Neural cell (in vitro differentiated cells): ENCODE results near the gene DLG5. TPM values are rescaled to one million over a fixed set of nuclear protein-coding genes. Genes with fewer than 3 reads are reported as not detected.

ENCODE experiments used
- H2AFZ ChIP-seq: fragments of 200-600, 300-800 bp; sonication (generic), shearing (Covaris generic); 2 replicates; pipeline ENCODE4 v1.6.0; 2014; ENCODE audit warnings: low read depth, mild to moderate bottlenecking, antibody characterized with exemption, low read length, moderate library complexity
- H3F3A ChIP-seq: fragments of 200-600 bp; shearing (Covaris generic); 2 replicates; pipeline ENCODE4 v1.6.1; 2016; ENCODE audit warnings: mild to moderate bottlenecking, moderate library complexity, mixed read lengths, antibody characterized with exemption, low read length; ENCODE audit not compliant: insufficient read depth, poor library complexity, severe bottlenecking
- H3K27ac ChIP-seq: fragments of 200-600, 300-800 bp; sonication (generic), shearing (Covaris generic); 2 replicates; pipeline ENCODE4 v1.5.1; 2014; ENCODE audit warnings: mild to moderate bottlenecking, low read length, moderate library complexity
- H3K27me3 ChIP-seq: fragments of 300-800, 200-600 bp; sonication (generic), shearing (Covaris generic); 2 replicates; pipeline ENCODE4 v1.6.0; 2014; ENCODE audit warnings: mild to moderate bottlenecking, low read depth, low read length, moderate library complexity; ENCODE audit not compliant: insufficient read depth
- H3K36me3 ChIP-seq: fragments of 300-800, 200-600 bp; sonication (generic), shearing (Covaris generic); 2 replicates; pipeline ENCODE4 v1.5.1; 2014; ENCODE audit warnings: mild to moderate bottlenecking, antibody characterized with exemption, low read length, moderate library complexity; ENCODE audit not compliant: insufficient read depth
- H3K4me2 ChIP-seq: fragments of 300-800, 200-600 bp; sonication (generic), shearing (Covaris generic); 2 replicates; pipeline ENCODE4 v1.6.0; 2014; ENCODE audit warnings: mild to moderate bottlenecking, low read length
- H3K4me3 ChIP-seq: fragments of 300-800, 200-600 bp; sonication (generic), shearing (Covaris generic); 2 replicates; pipeline ENCODE4 v1.5.1; 2014; ENCODE audit warnings: mild to moderate bottlenecking, low read length, moderate library complexity
- H3K79me2 ChIP-seq: fragments of 200-600 bp; shearing (Covaris generic); replicated peaks from 2 replicates; pipeline ENCODE4 v1.6.0; 2014; ENCODE audit warnings: mild to moderate bottlenecking, low read length, moderate library complexity; ENCODE audit not compliant: insufficient read depth
- H3K9ac ChIP-seq: fragments of 300-800, 200-600 bp; sonication (generic), shearing (Covaris generic); 2 replicates; pipeline ENCODE4 v1.6.1; 2016; ENCODE audit warnings: mild to moderate bottlenecking, low read length, mixed read lengths
- H3K9me2 ChIP-seq: fragments of 200-600 bp; shearing (Covaris generic); 2 replicates; pipeline ENCODE4 v1.6.1; 2016; ENCODE audit warnings: mild to moderate bottlenecking, low read length, mixed read lengths; ENCODE audit not compliant: insufficient read depth
- H3K9me3 ChIP-seq: fragments of 200-600, 300-800 bp; sonication (generic), shearing (Covaris generic); 2 replicates; pipeline ENCODE4 v1.6.1; 2016; ENCODE audit warnings: mild to moderate bottlenecking, mixed run types, low read length, moderate library complexity, mixed read lengths
- H4K20me1 ChIP-seq: fragments of 200-600 bp; shearing (Covaris generic); 2 replicates; pipeline ENCODE4 v1.6.1; 2016; ENCODE audit warnings: mild to moderate bottlenecking, mixed run types; ENCODE audit not compliant: insufficient read depth
- EP300 ChIP-seq: fragments of 450-650 bp; conservative IDR thresholded peaks from 2 replicates; pipeline ENCODE4 v1.6.1; 2014; ENCODE audit warnings: antibody characterized with exemption, mild to moderate bottlenecking, moderate library complexity; ENCODE audit not compliant: poor library complexity, severe bottlenecking
- EZH2 ChIP-seq: fragments of 200-600, 300-800 bp; shearing (Covaris generic), sonication (generic); IDR thresholded peaks from 2 replicates; pipeline ENCODE4 v1.6.1; 2014; ENCODE audit warnings: antibody characterized with exemption, low read length, borderline replicate concordance, mild to moderate bottlenecking; ENCODE audit not compliant: insufficient read depth, poor library complexity, severe bottlenecking
- MXI1 ChIP-seq: fragments of 450-650 bp; conservative IDR thresholded peaks from 2 replicates; pipeline ENCODE4 v1.6.1; 2014; ENCODE audit warnings: antibody characterized with exemption, mild to moderate bottlenecking; ENCODE audit not compliant: poor library complexity, severe bottlenecking
- POLR2AphosphoS5 ChIP-seq: IDR thresholded peaks from 2 replicates; pipeline ENCODE4 v1.6.1; 2012
- RAD21 ChIP-seq: fragments of 450-650 bp; conservative IDR thresholded peaks from 2 replicates; pipeline ENCODE4 v1.6.1; 2014; ENCODE audit warnings: antibody characterized with exemption, mild to moderate bottlenecking, moderate library complexity
- REST ChIP-seq: IDR thresholded peaks from 2 replicates; pipeline ENCODE4 v1.6.1; 2012; ENCODE audit warnings: borderline replicate concordance
- SMC3 ChIP-seq: fragments of 450-650 bp; conservative IDR thresholded peaks from 2 replicates; pipeline ENCODE4 v1.6.1; 2014; ENCODE audit warnings: antibody characterized with exemption, mild to moderate bottlenecking, moderate library complexity; ENCODE audit not compliant: poor library complexity
- TAF1 ChIP-seq: IDR thresholded peaks from 2 replicates; pipeline ENCODE4 v1.6.1; 2012; ENCODE audit warnings: low read depth
- polyA plus RNA-seq: library from polyadenylated mRNA; depleted of rRNA; stranded (reverse); fragments of >200 nt; gene quantifications from 2 replicates; pipeline ENCODE4 v1.2.3, GENCODE V29; 2014
- TF ChIP-seq, protein P1 (sequence below): fragments of 450-650 bp; IDR thresholded peaks from 2 replicates; pipeline ENCODE4 v1.5.1; 2014; ENCODE audit warnings: antibody characterized with exemption, mild to moderate bottlenecking, moderate library complexity; ENCODE audit not compliant: poor library complexity, severe bottlenecking

The DLG5 gene
- polyA plus RNA-seq, 1 donor from 2014 or later = 72.9 TPM

DNA sequence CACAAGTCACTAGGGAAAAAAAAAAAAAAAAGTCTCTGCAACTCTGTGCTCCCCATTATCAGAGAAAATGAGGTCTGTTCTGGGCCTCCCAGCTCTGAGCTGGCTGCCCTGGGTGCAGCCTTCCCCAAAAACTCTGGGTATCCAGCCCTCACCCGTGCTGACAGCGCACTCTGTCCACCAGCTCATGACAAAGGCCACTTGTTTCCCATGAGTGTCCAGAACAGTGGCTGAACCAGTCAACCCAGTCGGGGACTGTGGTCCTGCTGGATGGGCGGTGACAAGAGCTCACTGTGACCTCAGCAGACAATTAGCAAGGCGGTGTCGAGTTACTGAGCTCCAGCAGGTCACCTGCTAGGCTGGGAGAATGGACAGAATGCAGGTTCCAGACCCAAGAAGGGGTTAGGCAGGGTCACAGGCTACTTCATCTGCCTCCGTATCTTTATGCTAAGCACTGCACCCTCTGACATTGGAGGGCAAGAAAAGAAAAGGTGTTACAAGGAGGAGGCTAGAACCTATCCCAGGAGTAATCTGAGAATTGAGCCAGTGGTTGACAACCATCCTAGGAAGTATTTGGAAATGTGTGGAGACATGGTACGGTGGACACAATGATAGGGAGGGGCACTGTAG is 37.2 kb downstream of the DLG5 start:
- peak overlapping the region; percentile 98 for H3K27ac ChIP-seq

GRCh38 chr10:77888356-77888703 is 38.2 kb downstream of the DLG5 start:
- H3K79me2 ChIP-seq = peaks cover 52% of the 10 kb centered on the region
- H4K20me1 ChIP-seq = no peaks in the 10 kb centered on the region
- no peaks in the 10 kb centered on the region for H3K36me3 ChIP-seq
- H3K9me3 ChIP-seq = no peaks in the 10 kb centered on the region
- peaks cover 10% of the 10 kb centered on the region for H3F3A ChIP-seq
- H3K4me2 ChIP-seq = peak overlapping the region; percentile 64
- H3K27me3 ChIP-seq = no peaks in the 10 kb centered on the region
- peak overlapping the region; percentile 59 for H3K9ac ChIP-seq
- H3K9me2 ChIP-seq = no peaks in the 10 kb centered on the region
- peak overlapping the region; percentile 45 for H3K4me3 ChIP-seq
- no peak overlapping the region for H2AFZ ChIP-seq
- H3K27ac ChIP-seq = peak overlapping the region; percentile 83
- TF ChIP-seq POLR2AphosphoS5 (no peak), SMC3 (no peak), EZH2 (no peak), EP300 (no peak), MXI1 (no peak), TAF1 (no peak)
- TF ChIP-seq, protein P1, sequence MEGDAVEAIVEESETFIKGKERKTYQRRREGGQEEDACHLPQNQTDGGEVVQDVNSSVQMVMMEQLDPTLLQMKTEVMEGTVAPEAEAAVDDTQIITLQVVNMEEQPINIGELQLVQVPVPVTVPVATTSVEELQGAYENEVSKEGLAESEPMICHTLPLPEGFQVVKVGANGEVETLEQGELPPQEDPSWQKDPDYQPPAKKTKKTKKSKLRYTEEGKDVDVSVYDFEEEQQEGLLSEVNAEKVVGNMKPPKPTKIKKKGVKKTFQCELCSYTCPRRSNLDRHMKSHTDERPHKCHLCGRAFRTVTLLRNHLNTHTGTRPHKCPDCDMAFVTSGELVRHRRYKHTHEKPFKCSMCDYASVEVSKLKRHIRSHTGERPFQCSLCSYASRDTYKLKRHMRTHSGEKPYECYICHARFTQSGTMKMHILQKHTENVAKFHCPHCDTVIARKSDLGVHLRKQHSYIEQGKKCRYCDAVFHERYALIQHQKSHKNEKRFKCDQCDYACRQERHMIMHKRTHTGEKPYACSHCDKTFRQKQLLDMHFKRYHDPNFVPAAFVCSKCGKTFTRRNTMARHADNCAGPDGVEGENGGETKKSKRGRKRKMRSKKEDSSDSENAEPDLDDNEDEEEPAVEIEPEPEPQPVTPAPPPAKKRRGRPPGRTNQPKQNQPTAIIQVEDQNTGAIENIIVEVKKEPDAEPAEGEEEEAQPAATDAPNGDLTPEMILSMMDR = no peak

More for the DNA sequence above, 37.2 kb downstream of the DLG5 start:
- Histone ChIP-seq H3K27me3 (no peaks in the 10 kb centered on the region), H3K4me3 (no peak overlapping the region), H3K9me3 (no peaks in the 10 kb centered on the region), H3K4me2 (no peak overlapping the region), H4K20me1 (no peaks in the 10 kb centered on the region), H3K79me2 (peaks cover 60% of the 10 kb centered on the region), H3K36me3 (no peaks in the 10 kb centered on the region), H3K9ac (no peak overlapping the region), H2AFZ (no peak overlapping the region), H3K9me2 (no peaks in the 10 kb centered on the region), H3F3A (peaks cover 10% of the 10 kb centered on the region)
- no peak for TF ChIP-seq POLR2AphosphoS5
- no peak for TF ChIP-seq EP300
- no peak for TF ChIP-seq TAF1
- TF ChIP-seq, protein P1 = no peak
- no peak for TF ChIP-seq REST
- no peak for TF ChIP-seq RAD21
- TF ChIP-seq EZH2 = no peak
- no peak for TF ChIP-seq MXI1
- no peak for TF ChIP-seq SMC3
